Measurements from ENCODE around the gene SRCIN1.
"Not testable (repeated sequence)": the region's sequence is repeated elsewhere in the genome, so short reads cannot be mapped to it uniquely, and the experiment has no call there.

The SRCIN1 gene

GRCh38 chr17:38545531-38546225 lies 60.1 kb downstream of the SRCIN1 start:
- no peak for DNase-seq (ENCODE audit: low read depth in 4 of 4, low spot score in 1 of 4)

GRCh38 chr17:38544839-38545209 lies 60.9 kb downstream of the SRCIN1 start:
- no peak for DNase-seq (ENCODE audit: low read depth in 4 of 4, low spot score in 1 of 4)

- no peak for DNase-seq (ENCODE audit: low read depth in 4 of 4, low spot score in 1 of 4)
These were observed 61.4 kb downstream of the SRCIN1 start for GRCh38 chr17:38544175-38544838.

- DNase-seq (ENCODE audit: low read depth in 4 of 4, low spot score in 1 of 4): no peak
These were observed 62.2 kb downstream of the SRCIN1 start for GRCh38 chr17:38543403-38544174.

- no peak for DNase-seq (ENCODE audit: low read depth in 4 of 4, low spot score in 1 of 4)
These were observed 63.5 kb downstream of the SRCIN1 start for GRCh38 chr17:38542286-38542685.

GRCh38 chr17:38541281-38541680 lies 64.5 kb downstream of the SRCIN1 start:
- no peak for DNase-seq (ENCODE audit: low read depth in 4 of 4, low spot score in 1 of 4)

- DNase-seq (ENCODE audit: low read depth in 4 of 4, low spot score in 1 of 4): no peak
These were observed 65.2 kb downstream of the SRCIN1 start for GRCh38 chr17:38540514-38541045.

- DNase-seq (ENCODE audit: low read depth in 4 of 4, low spot score in 1 of 4): no peak
These were observed 66.4 kb downstream of the SRCIN1 start for GRCh38 chr17:38539386-38539785.

- DNase-seq (ENCODE audit: low read depth in 4 of 4, low spot score in 1 of 4): no peak
These were observed 66.8 kb downstream of the SRCIN1 start for GRCh38 chr17:38538906-38539305.

- DNase-seq (ENCODE audit: low read depth in 4 of 4, low spot score in 1 of 4): no peak
These were observed 69.1 kb downstream of the SRCIN1 start for GRCh38 chr17:38536661-38537060.

GRCh38 chr17:38535886-38536285 lies 69.9 kb downstream of the SRCIN1 start:
- DNase-seq (ENCODE audit: low read depth in 4 of 4, low spot score in 1 of 4): no peak

GRCh38 chr17:38534498-38534885 lies 71.3 kb downstream of the SRCIN1 start:
- DNase-seq (ENCODE audit: low read depth in 4 of 4, low spot score in 1 of 4): no peak

GRCh38 chr17:38533866-38534497 lies 71.8 kb downstream of the SRCIN1 start:
- DNase-seq (ENCODE audit: low read depth in 4 of 4, low spot score in 1 of 4): no peak

GRCh38 chr17:38533241-38533640 lies 72.5 kb downstream of the SRCIN1 start:
- no peak for DNase-seq (ENCODE audit: low read depth in 4 of 4, low spot score in 1 of 4)

- DNase-seq (ENCODE audit: low read depth in 4 of 4, low spot score in 1 of 4): no peak
These were observed 73.3 kb downstream of the SRCIN1 start for GRCh38 chr17:38532451-38532850.

GRCh38 chr17:38531761-38532160 lies 74.0 kb downstream of the SRCIN1 start:
- not testable (repeated sequence) for DNase-seq (ENCODE audit: low read depth in 4 of 4, low spot score in 1 of 4)

GRCh38 chr17:38530856-38531255 lies 74.9 kb downstream of the SRCIN1 start:
- DNase-seq (ENCODE audit: low read depth in 4 of 4, low spot score in 1 of 4): not testable (repeated sequence)

- DNase-seq (ENCODE audit: low read depth in 4 of 4, low spot score in 1 of 4): not testable (repeated sequence)
These were observed 77.6 kb downstream of the SRCIN1 start for GRCh38 chr17:38528141-38528540.

GRCh38 chr17:38526526-38526925 lies 79.2 kb downstream of the SRCIN1 start:
- DNase-seq (ENCODE audit: low read depth in 4 of 4, low spot score in 1 of 4): not testable (repeated sequence)

GRCh38 chr17:38512473-38513058 lies 93.2 kb downstream of the SRCIN1 start:
- DNase-seq (ENCODE audit: low read depth in 4 of 4, low spot score in 1 of 4): no peak

All from stimulated activated CD4-positive, alpha-beta T cell treated with anti-CD3 and anti-CD28 coated beads, Interleukin-1b, Interleukin-23, amount 100 ng/mL, for 24 hours (primary cell).